ENCODE measurements around the gene IGSF9.

Gene IGSF9

DNA sequence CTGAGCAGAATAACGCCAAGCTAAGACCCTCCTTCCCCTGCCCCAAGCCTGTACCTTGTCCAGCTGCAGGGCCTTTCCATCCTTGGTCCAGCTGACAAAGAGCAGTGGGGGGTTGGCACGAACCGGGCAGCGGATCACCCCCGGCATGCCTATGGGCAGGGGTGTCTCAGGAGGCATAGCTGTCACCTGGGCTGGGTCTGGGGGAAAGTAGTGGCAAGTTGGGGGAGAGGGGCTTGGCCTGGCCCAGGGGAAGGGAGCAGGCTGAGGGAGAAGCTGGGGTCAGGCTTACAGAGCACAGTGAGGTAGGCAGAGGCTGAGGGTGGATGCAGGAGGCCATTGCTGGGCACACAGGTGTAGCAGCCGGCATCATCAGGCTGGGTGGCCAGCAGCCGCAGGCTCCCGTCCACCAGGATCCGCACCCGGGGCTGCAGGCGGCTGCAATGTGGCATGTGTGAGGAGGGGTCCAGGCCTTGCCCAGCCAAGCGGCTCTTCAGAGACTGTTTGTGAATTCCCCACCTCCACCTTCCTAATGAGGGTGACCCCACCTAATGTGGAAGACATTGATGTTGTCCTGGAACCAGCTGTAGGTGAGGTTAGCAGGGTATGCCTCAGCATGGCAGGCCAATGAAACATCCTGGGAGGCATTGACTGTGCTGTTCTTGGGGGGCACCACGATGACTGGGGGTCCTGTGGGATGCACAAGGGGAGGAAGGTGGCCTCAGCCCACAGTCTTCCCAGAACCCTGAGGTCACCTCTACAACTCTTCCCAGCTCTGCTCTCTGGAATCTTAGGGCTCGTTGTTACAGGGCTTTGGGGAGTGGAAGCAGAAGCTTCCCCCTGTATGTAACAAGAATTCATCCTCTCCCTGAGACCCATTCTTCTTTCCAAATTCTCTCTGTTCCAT lies 11.0 kb downstream of the IGSF9 start:
- POLR2A ChIA-PET = interaction anchor here (1.3 kb wide), 1 partner anchor 9 kb away, joined by 3 read pairs; the partner anchor contains the start of gene TAGLN2
- CTCF ChIA-PET = interaction anchor here (1.2 to 13.3 kb wide), 9 partner anchors 7 to 135 kb away, joined by 3 to 232 read pairs (median 7); partner anchors contain the start of gene TAGLN2
- no peak for DNase-seq (ENCODE audit: extremely low spot score)
- TF ChIP-seq CTCF (IDR thresholded peaks at IDR 0.05; ENCODE audit: control extremely low read depth, extremely low read depth, low read depth, missing control alignments) = no peak

DNA sequence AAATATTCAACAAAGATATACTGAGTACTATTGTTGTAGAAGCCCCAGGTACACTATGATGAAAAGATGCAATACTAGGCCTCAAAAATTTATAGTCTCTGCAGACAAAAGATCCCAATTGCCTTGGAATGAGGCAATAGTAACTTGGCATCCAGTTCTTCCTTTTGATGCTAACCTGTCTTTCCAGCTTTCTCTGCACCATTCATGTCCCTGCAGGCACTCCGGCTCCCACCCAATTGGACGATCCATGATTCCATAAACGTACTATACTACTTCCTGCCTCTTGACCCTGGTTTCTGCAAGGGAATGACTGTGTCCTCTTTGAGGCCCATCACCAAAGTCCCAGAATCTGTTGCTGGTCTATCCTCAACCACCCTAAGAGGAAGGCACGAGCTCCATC lies 12.1 kb downstream of the IGSF9 start:
- no peak for DNase-seq (ENCODE audit: extremely low spot score)
- TF ChIP-seq CTCF (IDR thresholded peaks at IDR 0.05; ENCODE audit: control extremely low read depth, extremely low read depth, low read depth, missing control alignments) = no peak
- CTCF ChIA-PET = interaction anchor here (1.3 to 13.3 kb wide), 6 partner anchors 10 to 134 kb away, joined by 3 to 232 read pairs (median 6); partner anchors contain the start of gene TAGLN2
- POLR2A ChIA-PET = no interaction called here

DNA sequence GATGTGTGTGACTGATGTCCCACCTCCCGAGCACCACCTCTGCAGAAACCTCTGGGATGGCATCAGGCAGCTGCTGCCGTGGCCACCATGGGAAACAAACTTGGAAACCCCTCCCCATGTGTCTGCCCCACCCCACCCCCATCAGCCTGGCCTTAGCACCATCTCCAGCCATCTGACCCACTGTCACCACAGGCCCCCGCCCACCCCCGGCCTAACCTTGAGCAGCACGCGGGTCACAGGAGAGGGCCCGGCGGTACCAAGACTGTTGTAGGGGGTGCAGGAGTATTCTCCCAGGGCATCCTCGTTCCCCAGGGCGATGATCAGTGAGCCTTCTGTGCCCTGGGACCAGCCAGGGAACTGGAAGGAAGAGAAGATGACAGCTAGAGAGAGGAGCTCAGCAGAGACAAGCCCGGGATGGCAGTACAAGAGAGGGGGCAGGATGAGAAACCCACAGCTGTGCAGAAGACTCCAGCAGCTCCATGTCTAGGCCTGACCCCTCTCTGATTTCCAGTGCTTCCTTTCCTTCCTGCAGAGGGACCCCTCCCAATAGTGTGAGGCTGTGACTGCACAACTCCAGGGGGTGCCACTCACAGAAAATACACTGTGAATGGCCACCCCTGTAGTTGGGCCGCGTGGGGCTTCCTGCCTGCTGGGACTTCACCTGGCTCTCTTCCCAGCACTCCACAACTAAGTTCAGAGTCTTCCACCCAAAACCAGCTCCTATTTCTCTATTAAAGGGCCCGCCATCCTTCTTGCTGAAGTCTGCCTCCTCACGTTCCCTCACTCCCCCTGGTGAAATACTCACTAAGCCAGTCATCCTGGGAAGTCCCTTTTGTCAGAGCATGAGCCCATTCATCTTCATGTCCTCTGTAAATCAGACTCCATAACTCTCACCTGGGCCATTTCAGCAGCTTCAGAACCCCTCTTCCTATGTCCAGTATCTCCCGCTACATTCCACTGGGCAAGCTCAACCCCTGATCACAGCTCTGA lies 12.8 kb downstream of the IGSF9 start:
- no peak for TF ChIP-seq CTCF (IDR thresholded peaks at IDR 0.05; ENCODE audit: control extremely low read depth, extremely low read depth, low read depth, missing control alignments)
- ChIA-PET POLR2A (interaction anchor here (0.9 kb wide), 1 partner anchor 10 kb away, joined by 3 read pairs; no protein-coding TSS in a partner anchor), CTCF (interaction anchor here (1.3 to 13.3 kb wide), 4 partner anchors 43 to 133 kb away, joined by 3 to 232 read pairs (median 6); no protein-coding TSS in a partner anchor)
- DNase-seq (ENCODE audit: extremely low spot score) = no peak

DNA sequence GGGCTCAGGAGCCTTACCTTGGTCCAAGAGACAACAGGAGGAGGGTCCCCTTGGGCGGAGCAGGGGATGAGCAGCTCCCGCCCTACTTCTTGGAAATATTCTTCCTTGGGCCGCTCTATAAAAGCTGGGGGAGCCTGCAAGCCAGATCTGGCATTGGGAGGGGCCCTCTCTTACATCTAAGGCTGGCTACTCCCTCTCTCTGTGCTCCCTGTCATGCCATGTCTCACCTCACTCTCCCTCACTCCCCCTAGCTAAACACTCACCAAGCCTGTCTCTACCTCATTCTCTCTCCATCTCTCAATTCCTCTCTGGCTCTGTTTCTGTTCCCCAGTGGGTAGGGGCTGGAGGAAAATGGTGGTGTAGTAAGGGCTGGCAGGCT lies 13.6 kb downstream of the IGSF9 start:
- POLR2A ChIA-PET = interaction anchor here (0.9 kb wide), 1 partner anchor 9 kb away, joined by 3 read pairs; no protein-coding TSS in a partner anchor

DNA sequence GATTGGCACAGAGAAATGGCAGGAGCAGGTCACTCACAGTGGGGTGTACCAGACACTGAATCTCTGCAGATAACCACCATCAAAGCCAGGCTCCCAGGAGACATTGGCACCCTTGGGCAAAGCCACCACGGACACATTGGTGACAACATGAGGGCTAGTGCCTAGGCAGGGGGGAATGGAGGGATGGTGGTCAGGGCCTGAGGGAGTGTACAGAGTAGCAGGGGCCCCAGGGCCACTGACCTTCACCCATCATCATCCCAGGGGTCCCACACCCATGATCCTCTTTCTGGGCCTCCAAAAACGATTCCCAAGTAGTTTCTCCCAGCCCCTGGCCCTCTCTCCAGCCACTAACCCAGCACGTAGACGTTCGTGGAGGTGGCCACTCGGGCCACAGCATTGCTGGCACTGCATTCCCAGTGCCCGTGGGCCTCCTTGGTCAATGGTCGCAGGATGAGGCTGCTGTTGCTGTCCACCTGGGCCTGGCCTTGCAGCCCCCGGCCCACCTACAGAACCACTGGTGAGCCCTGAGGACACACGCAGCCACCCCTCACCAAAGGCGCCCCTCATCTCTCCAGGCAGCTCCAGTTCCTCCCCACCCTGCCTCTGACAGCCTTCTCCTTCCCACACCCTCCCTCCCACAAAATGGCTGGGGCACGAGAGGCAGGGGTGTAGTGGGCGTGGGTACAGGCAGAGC lies 14.2 kb downstream of the IGSF9 start:
- ChIA-PET CTCF (interaction anchor here (0.6 to 13.3 kb wide), 3 partner anchors 8 to 75 kb away, joined by 3 to 232 read pairs (median 4); no protein-coding TSS in a partner anchor), POLR2A (no interaction called here)
- TF ChIP-seq CTCF (IDR thresholded peaks at IDR 0.05; ENCODE audit: control extremely low read depth, extremely low read depth, low read depth, missing control alignments) = no peak
- no peak for DNase-seq (ENCODE audit: extremely low spot score)

More for the DNA sequence above, 13.6 kb downstream of the IGSF9 start:
- no peak for DNase-seq (ENCODE audit: extremely low spot score)
- no peak for TF ChIP-seq CTCF (IDR thresholded peaks at IDR 0.05; ENCODE audit: control extremely low read depth, extremely low read depth, low read depth, missing control alignments)
- CTCF ChIA-PET = interaction anchor here (0.9 to 13.3 kb wide), 2 partner anchors 8 to 74 kb away, joined by 4 to 232 read pairs; no protein-coding TSS in a partner anchor

All from GM10248 (cell line).